Pulmonary artery endothelial cell (primary cell): Measurements from ENCODE around the gene CRYGN. TPM values are rescaled to one million over a fixed set of nuclear protein-coding genes. Genes with fewer than 3 reads are reported as not detected.

Experiments used
- DNase-seq: peaks from one replicate; pipeline ENCODE4 v3.0.0-alpha.2; 2011; ENCODE audit warnings: low read depth, low spot score
- total RNA-seq: library from RNA; depleted of rRNA; stranded (reverse); fragments of >200 nt; gene quantifications from 2 replicates; pipeline ENCODE4 v1.2.3, GENCODE V29; 2014

Gene CRYGN
- total RNA-seq, 1 donor from 2014 or later = not detected

DNA sequence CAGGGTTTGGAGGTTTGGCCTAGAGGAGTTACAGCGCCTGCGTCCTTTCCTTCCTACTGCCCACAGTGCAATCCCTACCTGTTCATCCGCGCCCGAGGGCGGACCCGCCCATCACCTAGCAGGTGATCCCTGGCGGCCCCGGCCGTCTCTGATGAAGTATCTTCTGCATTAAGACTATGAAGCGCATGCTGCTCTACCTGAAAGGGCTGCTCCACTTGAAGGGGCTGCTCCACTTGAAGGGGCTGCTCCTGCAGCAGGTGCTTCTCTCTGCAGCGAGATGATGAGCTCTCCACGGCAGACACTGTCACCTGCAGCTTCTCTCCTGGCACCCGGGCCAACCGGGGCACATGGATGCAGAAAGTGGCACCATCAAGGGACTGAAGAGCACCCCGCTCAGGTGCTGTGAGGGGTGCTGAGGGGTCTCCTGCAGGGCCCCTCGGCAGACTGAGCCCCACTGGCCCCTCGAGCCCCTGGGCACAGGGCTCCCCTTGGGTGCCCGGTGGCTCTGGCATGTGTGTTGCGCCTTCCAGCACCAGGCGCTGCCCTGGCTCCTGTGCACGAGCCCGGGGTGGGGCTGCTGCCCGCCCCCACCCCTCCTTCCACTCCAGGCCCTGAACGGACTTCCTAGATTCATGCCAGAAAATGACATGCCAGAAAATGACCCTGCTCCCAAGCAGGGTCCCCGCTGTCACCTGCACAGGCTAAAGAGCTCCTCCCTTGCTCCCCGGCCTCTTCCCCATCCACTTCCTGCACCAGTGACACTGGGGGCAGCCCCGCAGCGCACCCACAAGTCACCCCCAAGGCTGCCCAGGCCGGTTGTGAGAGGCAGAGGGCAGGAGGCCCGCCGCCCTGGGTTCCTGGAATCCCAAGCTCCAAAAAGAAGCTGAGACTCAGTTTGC lies 59.5 kb downstream of the CRYGN start:
- no peak for DNase-seq

DNA sequence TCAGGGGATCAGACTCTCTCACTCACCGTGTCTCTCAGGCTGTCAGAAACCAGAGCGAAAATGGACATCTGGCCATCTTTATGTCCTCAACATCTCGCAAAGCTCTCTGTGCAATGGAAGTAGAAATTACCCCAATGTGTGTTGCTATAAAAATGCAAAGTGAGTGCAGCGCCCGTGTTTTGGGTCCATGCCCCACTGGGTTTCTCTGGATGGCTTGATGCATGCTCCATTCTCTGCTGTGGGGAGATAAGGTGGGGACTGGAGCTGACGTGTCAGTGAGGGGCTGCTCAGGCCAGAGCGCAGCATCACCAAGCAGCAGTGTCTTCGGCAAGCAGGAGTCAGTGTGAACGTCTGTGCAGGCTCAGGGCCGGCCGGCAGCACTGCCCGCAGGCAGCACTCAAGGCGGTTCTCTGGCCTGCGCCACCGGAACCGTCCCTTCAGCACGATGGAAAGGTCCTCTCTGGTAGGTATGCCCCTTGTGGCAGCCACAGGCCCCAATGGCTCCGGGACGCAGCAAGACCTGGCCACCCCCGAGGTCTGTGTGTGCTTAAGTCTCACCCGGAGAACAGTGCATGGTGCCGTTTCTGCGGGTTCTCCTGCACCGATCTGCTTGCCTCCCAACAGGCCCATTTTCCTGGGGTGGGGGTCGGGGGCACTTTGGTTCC lies 60.3 kb downstream of the CRYGN start:
- DNase-seq = no peak

DNA sequence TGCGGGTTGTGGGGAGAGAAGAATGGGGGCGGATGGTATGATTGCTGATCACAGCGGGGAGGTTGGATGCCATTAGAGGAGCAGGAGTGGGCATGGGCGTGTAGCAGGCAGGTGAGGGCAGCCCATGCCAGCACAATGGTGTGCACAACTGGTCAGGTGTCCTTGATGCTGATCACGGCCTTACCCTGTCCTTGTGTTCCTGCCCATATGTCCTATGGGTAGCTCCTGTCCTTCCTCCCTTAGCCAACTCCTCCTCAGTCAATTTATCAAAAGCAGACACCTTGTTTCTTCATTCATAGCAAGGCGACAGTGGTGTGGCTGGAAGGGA lies 60.8 kb downstream of the CRYGN start:
- DNase-seq = no peak

Other genes starting within 250 kb of the CRYGN start
- gene H2BK1, start 229.7 kb downstream of the CRYGN start, total RNA-seq = not detected in 2 replicates
- 78.8 and 91.2 TPM in 2 replicates for gene ABCF2, start 212.9 kb downstream of the CRYGN start, total RNA-seq
- gene CHPF2, start 207.7 kb downstream of the CRYGN start, total RNA-seq = 57.7 and 71.3 TPM in 2 replicates
- gene SMARCD3, start 191.4 kb downstream of the CRYGN start, total RNA-seq = 3.8 and 6.7 TPM in 2 replicates
- gene NUB1, start 98.3 kb downstream of the CRYGN start, total RNA-seq = 37.1 and 45.3 TPM in 2 replicates
- not detected in 2 replicates for gene WDR86, start 30.1 kb downstream of the CRYGN start, total RNA-seq
- 57.8 and 62.0 TPM in 2 replicates for gene RHEB, start 79.8 kb upstream of the CRYGN start, total RNA-seq